SK-N-SH treated with all-trans-retinoic acid at 6 μM for 48 hours (cell line): ENCODE results near the gene GRAP2.

Experiments used
- ATAC-seq: fragments of 200-7000 bp; cut with Tn5 transposase; 3 replicates; pipeline ENCODE4 v1.9.1; 2020; ENCODE audit warnings: mild to moderate bottlenecking, moderate library complexity
- ARNTL ChIP-seq: fragments of 450-650 bp; formaldehyde crosslinking; IDR thresholded peaks from 2 replicates; pipeline ENCODE4 v1.5.0; 2020; ENCODE audit warnings: low read depth, mild to moderate bottlenecking, moderate library complexity, borderline replicate concordance
- BACH2 ChIP-seq: fragments of 250-450 bp; sonication (Bioruptor Pico); IDR thresholded peaks from 2 replicates; pipeline ENCODE4 v1.9.0; 2021; ENCODE audit warnings: mild to moderate bottlenecking, borderline replicate concordance
- CSDC2 ChIP-seq: fragments of 250-450 bp; sonication (Bioruptor Pico); IDR thresholded peaks from 2 replicates; pipeline ENCODE4 v1.5.0; 2020; ENCODE audit warnings: mild to moderate bottlenecking, moderate library complexity
- CSRNP3 ChIP-seq: fragments of 250-450 bp; sonication (Bioruptor Pico); IDR thresholded peaks from 2 replicates; pipeline ENCODE4 v1.5.1; 2021; ENCODE audit warnings: mild to moderate bottlenecking, moderate library complexity
- GLIS3 ChIP-seq: fragments of 250-450 bp; sonication (Bioruptor Pico); IDR thresholded peaks from 2 replicates; pipeline ENCODE4 v1.5.0; 2020; ENCODE audit warnings: mild to moderate bottlenecking, moderate library complexity
- ISL1 ChIP-seq: fragments of 250-450 bp; sonication (Bioruptor Pico); IDR thresholded peaks from 2 replicates; pipeline ENCODE4 v2.1.2; 2022; ENCODE audit warnings: mild to moderate bottlenecking, moderate library complexity
- OSR1 ChIP-seq: fragments of 250-450 bp; sonication (Bioruptor Pico); IDR thresholded peaks from 2 replicates; pipeline ENCODE4 v1.8.0; 2022; ENCODE audit warnings: moderate library complexity, mild to moderate bottlenecking, inconsistent platforms
- POU6F1 ChIP-seq: fragments of 250-450 bp; sonication (Bioruptor Pico); IDR thresholded peaks from 2 replicates; pipeline ENCODE4 v1.8.0; 2021; ENCODE audit warnings: low read depth, mild to moderate bottlenecking, moderate library complexity, borderline replicate concordance
- PPARA ChIP-seq: fragments of 250-450 bp; sonication (Bioruptor Pico); IDR thresholded peaks from 2 replicates; pipeline ENCODE4 v1.5.0; 2020; ENCODE audit warnings: mild to moderate bottlenecking, borderline replicate concordance
- RARB ChIP-seq: fragments of 250-450 bp; sonication (Bioruptor Pico); IDR thresholded peaks from 2 replicates; pipeline ENCODE4 v1.8.0; 2021; ENCODE audit warnings: mild to moderate bottlenecking, moderate library complexity
- SNAI2 ChIP-seq: fragments of 250-450 bp; sonication (Bioruptor Pico); IDR thresholded peaks from 2 replicates; pipeline ENCODE4 v1.5.0; 2020; ENCODE audit warnings: mild to moderate bottlenecking, moderate library complexity
- TCF4 ChIP-seq: fragments of 250-450 bp; sonication (Bioruptor Pico); IDR thresholded peaks from 2 replicates; pipeline ENCODE4 v1.8.0; 2021; ENCODE audit warnings: mild to moderate bottlenecking, moderate library complexity, borderline replicate concordance
- TSHZ2 ChIP-seq: fragments of 250-450 bp; sonication (Bioruptor Pico); IDR thresholded peaks from 2 replicates; pipeline ENCODE4 v1.5.0; 2020; ENCODE audit warnings: mild to moderate bottlenecking, moderate library complexity
- ZC3H10 ChIP-seq: fragments of 250-450 bp; sonication (Bioruptor Pico); IDR thresholded peaks from 2 replicates; pipeline ENCODE4 v1.5.1; 2021; ENCODE audit warnings: mild to moderate bottlenecking, moderate library complexity
- ZFP3 ChIP-seq: fragments of 250-450 bp; sonication (Bioruptor Pico); IDR thresholded peaks from 2 replicates; pipeline ENCODE4 v1.5.0; 2020; ENCODE audit warnings: mild to moderate bottlenecking, moderate library complexity
- ZNF565 ChIP-seq: fragments of 450-650 bp; formaldehyde crosslinking; conservative IDR thresholded peaks from 2 replicates; pipeline ENCODE4 v1.5.0; 2020; ENCODE audit warnings: low read depth, mild to moderate bottlenecking, moderate library complexity
- ZNF70 ChIP-seq: fragments of 450-650 bp; formaldehyde crosslinking; IDR thresholded peaks from 2 replicates; pipeline ENCODE4 v1.5.0; 2020; ENCODE audit warnings: mild to moderate bottlenecking, moderate library complexity
- ZNF8 ChIP-seq: fragments of 450-650 bp; formaldehyde crosslinking; IDR thresholded peaks from 2 replicates; pipeline ENCODE4 v1.5.0; 2020; ENCODE audit warnings: mild to moderate bottlenecking, moderate library complexity
- TF ChIP-seq, protein P1 (sequence below): fragments of 250-450 bp; sonication (Bioruptor Pico); IDR thresholded peaks from 2 replicates; pipeline ENCODE4 v1.8.0; 2020; ENCODE audit warnings: mild to moderate bottlenecking, moderate library complexity, borderline replicate concordance
- TF ChIP-seq, protein P2 (sequence below): fragments of 250-450 bp; sonication (Bioruptor Pico); IDR thresholded peaks from 2 replicates; pipeline ENCODE4 v1.5.1; 2020; ENCODE audit warnings: low read depth, mild to moderate bottlenecking, moderate library complexity

GRAP2 gene

DNA sequence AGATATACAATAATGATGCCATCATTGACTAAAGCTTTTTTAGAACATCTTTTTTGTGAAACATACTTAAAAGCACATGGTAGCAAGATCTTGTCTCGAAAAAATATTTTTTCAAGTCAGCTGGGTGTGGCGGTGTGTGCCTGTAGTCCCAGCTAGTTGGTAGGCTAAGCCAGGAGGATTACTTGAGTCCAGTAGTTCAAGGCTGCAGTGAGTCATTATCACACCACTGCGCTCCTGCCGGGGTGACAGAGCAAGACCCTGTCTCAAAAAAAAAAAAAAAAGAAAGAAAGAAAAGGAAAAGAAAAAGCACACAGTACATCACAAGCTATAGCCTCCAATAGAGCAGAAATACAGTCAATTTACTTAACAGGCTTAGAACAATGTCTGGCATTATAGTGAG, 44.3 kb upstream of the GRAP2 start:
- ATAC-seq: no peak
- no peak for TF ChIP-seq ISL1 (CRISPR knock-in tag)
- no peak for TF ChIP-seq ZNF565 (CRISPR knock-in tag)
- TF ChIP-seq BACH2 (CRISPR knock-in tag): no peak
- no peak for TF ChIP-seq POU6F1
- TF ChIP-seq ZC3H10 (CRISPR knock-in tag): no peak
- TF ChIP-seq TCF4 (CRISPR knock-in tag): no peak
- TF ChIP-seq TSHZ2 (CRISPR knock-in tag): no peak
- no peak for TF ChIP-seq CSRNP3 (CRISPR knock-in tag)
- no peak for TF ChIP-seq OSR1 (CRISPR knock-in tag)
- no peak for TF ChIP-seq ZNF8 (CRISPR knock-in tag)
- TF ChIP-seq GLIS3: no peak
- TF ChIP-seq, protein P1, sequence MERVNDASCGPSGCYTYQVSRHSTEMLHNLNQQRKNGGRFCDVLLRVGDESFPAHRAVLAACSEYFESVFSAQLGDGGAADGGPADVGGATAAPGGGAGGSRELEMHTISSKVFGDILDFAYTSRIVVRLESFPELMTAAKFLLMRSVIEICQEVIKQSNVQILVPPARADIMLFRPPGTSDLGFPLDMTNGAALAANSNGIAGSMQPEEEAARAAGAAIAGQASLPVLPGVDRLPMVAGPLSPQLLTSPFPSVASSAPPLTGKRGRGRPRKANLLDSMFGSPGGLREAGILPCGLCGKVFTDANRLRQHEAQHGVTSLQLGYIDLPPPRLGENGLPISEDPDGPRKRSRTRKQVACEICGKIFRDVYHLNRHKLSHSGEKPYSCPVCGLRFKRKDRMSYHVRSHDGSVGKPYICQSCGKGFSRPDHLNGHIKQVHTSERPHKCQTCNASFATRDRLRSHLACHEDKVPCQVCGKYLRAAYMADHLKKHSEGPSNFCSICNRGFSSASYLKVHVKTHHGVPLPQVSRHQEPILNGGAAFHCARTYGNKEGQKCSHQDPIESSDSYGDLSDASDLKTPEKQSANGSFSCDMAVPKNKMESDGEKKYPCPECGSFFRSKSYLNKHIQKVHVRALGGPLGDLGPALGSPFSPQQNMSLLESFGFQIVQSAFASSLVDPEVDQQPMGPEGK (CRISPR knock-in tag): no peak
- TF ChIP-seq ARNTL (CRISPR knock-in tag): no peak
- TF ChIP-seq ZFP3 (CRISPR knock-in tag): no peak
- TF ChIP-seq, protein P2, sequence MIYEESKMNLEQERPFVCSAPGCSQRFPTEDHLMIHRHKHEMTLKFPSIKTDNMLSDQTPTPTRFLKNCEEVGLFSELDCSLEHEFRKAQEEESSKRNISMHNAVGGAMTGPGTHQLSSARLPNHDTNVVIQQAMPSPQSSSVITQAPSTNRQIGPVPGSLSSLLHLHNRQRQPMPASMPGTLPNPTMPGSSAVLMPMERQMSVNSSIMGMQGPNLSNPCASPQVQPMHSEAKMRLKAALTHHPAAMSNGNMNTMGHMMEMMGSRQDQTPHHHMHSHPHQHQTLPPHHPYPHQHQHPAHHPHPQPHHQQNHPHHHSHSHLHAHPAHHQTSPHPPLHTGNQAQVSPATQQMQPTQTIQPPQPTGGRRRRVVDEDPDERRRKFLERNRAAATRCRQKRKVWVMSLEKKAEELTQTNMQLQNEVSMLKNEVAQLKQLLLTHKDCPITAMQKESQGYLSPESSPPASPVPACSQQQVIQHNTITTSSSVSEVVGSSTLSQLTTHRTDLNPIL: no peak
- TF ChIP-seq RARB (CRISPR knock-in tag): no peak
- no peak for TF ChIP-seq CSDC2 (CRISPR knock-in tag)
- no peak for TF ChIP-seq ZNF70
- TF ChIP-seq, all 23 proteins: peak for 0

- ATAC-seq: no peak
- no peak for TF ChIP-seq ZNF70
- TF ChIP-seq ZFP3 (CRISPR knock-in tag): no peak
- TF ChIP-seq TCF4 (CRISPR knock-in tag): no peak
- TF ChIP-seq, protein P1 (CRISPR knock-in tag): no peak
- no peak for TF ChIP-seq RARB (CRISPR knock-in tag)
- no peak for TF ChIP-seq ZC3H10 (CRISPR knock-in tag)
- TF ChIP-seq TSHZ2 (CRISPR knock-in tag): no peak
- TF ChIP-seq, protein P2: no peak
- TF ChIP-seq ZNF8 (CRISPR knock-in tag): no peak
- TF ChIP-seq SNAI2 (CRISPR knock-in tag): no peak
- TF ChIP-seq PPARA (CRISPR knock-in tag): no peak
- no peak for TF ChIP-seq ZNF565 (CRISPR knock-in tag)
- no peak for TF ChIP-seq GLIS3
- TF ChIP-seq OSR1 (CRISPR knock-in tag): no peak
- TF ChIP-seq BACH2 (CRISPR knock-in tag): no peak
- TF ChIP-seq CSRNP3 (CRISPR knock-in tag): no peak
These were observed 40.8 kb upstream of the GRAP2 start for GRCh38 chr22:39859903-39860588.
